ENCODE data around the gene SPEF2.

SPEF2 gene

GRCh38 chr5:35859101-35859661 lies 241.5 kb downstream of the SPEF2 start:
- FAIRE-seq (no peak), DNase-seq (ENCODE audit: insufficient read length, low spot score) (no peak)
- TF ChIP-seq POLR2A (IDR thresholded peaks at IDR 0.05; ENCODE audit: low read depth, low read length) (no peak), POU2F2 (IDR thresholded peaks at IDR 0.05; ENCODE audit: low read depth, low read length) (no peak), POLR2AphosphoS5 (IDR thresholded peaks at IDR 0.05; ENCODE audit: low read depth, low read length) (no peak), PAX5 (IDR thresholded peaks at IDR 0.05; ENCODE audit: insufficient read depth, low read length, severe bottlenecking) (no peak), TAF1 (IDR thresholded peaks at IDR 0.05; ENCODE audit: low read depth, low read length) (no peak), SPI1 (IDR thresholded peaks at IDR 0.05; ENCODE audit: low read depth, low read length) (no peak)

- FAIRE-seq (no peak), DNase-seq (ENCODE audit: insufficient read length, low spot score) (no peak)
- no peak for TF ChIP-seq TAF1 (IDR thresholded peaks at IDR 0.05; ENCODE audit: low read depth, low read length)
- TF ChIP-seq POLR2A (IDR thresholded peaks at IDR 0.05; ENCODE audit: low read depth, low read length) = no peak
- no peak for TF ChIP-seq SPI1 (IDR thresholded peaks at IDR 0.05; ENCODE audit: low read depth, low read length)
- no peak for TF ChIP-seq PAX5 (IDR thresholded peaks at IDR 0.05; ENCODE audit: insufficient read depth, low read length, severe bottlenecking)
- no peak for TF ChIP-seq POLR2AphosphoS5 (IDR thresholded peaks at IDR 0.05; ENCODE audit: low read depth, low read length)
- no peak for TF ChIP-seq POU2F2 (IDR thresholded peaks at IDR 0.05; ENCODE audit: low read depth, low read length)
Observed at GRCh38 chr5:35860686-35861085, 243.0 kb downstream of the SPEF2 start.

GRCh38 chr5:35861718-35862117 lies 244.1 kb downstream of the SPEF2 start:
- no peak for DNase-seq (ENCODE audit: insufficient read length, low spot score)
- TF ChIP-seq SPI1 (IDR thresholded peaks at IDR 0.05; ENCODE audit: low read depth, low read length) (no peak), POLR2AphosphoS5 (IDR thresholded peaks at IDR 0.05; ENCODE audit: low read depth, low read length) (no peak), TAF1 (IDR thresholded peaks at IDR 0.05; ENCODE audit: low read depth, low read length) (no peak), POU2F2 (IDR thresholded peaks at IDR 0.05; ENCODE audit: low read depth, low read length) (no peak), POLR2A (IDR thresholded peaks at IDR 0.05; ENCODE audit: low read depth, low read length) (no peak), PAX5 (IDR thresholded peaks at IDR 0.05; ENCODE audit: insufficient read depth, low read length, severe bottlenecking) (no peak)
- FAIRE-seq = no peak

GRCh38 chr5:35862126-35862525 lies 244.5 kb downstream of the SPEF2 start:
- TF ChIP-seq POLR2A (IDR thresholded peaks at IDR 0.05; ENCODE audit: low read depth, low read length) = no peak
- TF ChIP-seq TAF1 (IDR thresholded peaks at IDR 0.05; ENCODE audit: low read depth, low read length) = no peak
- TF ChIP-seq SPI1 (IDR thresholded peaks at IDR 0.05; ENCODE audit: low read depth, low read length) = no peak
- no peak for TF ChIP-seq PAX5 (IDR thresholded peaks at IDR 0.05; ENCODE audit: insufficient read depth, low read length, severe bottlenecking)
- TF ChIP-seq POU2F2 (IDR thresholded peaks at IDR 0.05; ENCODE audit: low read depth, low read length) = no peak
- no peak for TF ChIP-seq POLR2AphosphoS5 (IDR thresholded peaks at IDR 0.05; ENCODE audit: low read depth, low read length)
- peak; percentile 31 for FAIRE-seq
- DNase-seq (ENCODE audit: insufficient read length, low spot score) = no peak

GRCh38 chr5:35863159-35863558 lies 245.5 kb downstream of the SPEF2 start:
- TF ChIP-seq SPI1 (IDR thresholded peaks at IDR 0.05; ENCODE audit: low read depth, low read length) (peak; percentile 75), POLR2A (IDR thresholded peaks at IDR 0.05; ENCODE audit: low read depth, low read length) (no peak)
- peak; percentile 26 for FAIRE-seq
- no peak for DNase-seq (ENCODE audit: insufficient read length, low spot score)

All from GM12891 (cell line).